ENCODE results near the gene RCE1.

Gene RCE1

DNA sequence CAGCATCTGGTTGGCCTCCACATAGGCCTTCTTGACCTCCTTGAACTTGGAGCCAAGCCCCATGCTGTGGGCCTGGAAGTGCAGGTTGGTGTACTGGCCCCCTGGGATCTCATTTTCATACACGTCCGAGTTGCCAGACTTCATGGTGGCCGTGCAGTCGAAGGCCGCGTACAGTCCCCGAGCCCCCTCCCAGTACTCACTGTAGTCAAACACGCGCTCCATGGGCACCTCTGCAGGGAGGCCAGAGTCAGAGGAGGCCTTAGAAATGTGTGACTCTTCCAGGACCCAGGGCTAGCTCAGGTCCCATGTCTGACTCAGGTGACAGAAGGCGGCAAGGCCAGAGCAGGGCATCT lies 7.0 kb downstream of the RCE1 start:
- POLR2A ChIA-PET = no interaction called here
- H3K4me1 ChIP-seq (ENCODE audit: control insufficient read depth, insufficient read depth, low read length) = no peaks in the 10 kb centered on the region
- no peak overlapping the region for H3K4me3 ChIP-seq (ENCODE audit: low read depth, low read length)
- H3K36me3 ChIP-seq (ENCODE audit: control insufficient read depth in 2 of 2, insufficient read depth in 1 of 2, low read length in 2 of 2) = peaks cover 0 to 52% of the 10 kb centered on the region in 2 experiments; a peak in 1 of 3 replicates
- CTCF ChIA-PET = no interaction called here
- no peaks in the 10 kb centered on the region for H3K9me3 ChIP-seq (ENCODE audit: control insufficient read depth, insufficient read depth, low read depth, low read length)
- no peak for TF ChIP-seq ZFP41 (tag by site-specific recombination; IDR thresholded peaks at IDR 0.05; ENCODE audit: borderline replicate concordance)
- TF ChIP-seq ZNF777 (tag by site-specific recombination; IDR thresholded peaks at IDR 0.05; ENCODE audit: borderline replicate concordance) = no peak
- TF ChIP-seq SALL2 (tag by site-specific recombination; IDR thresholded peaks at IDR 0.05; ENCODE audit: borderline replicate concordance) = no peak
- no peak for TF ChIP-seq ZNF747 (tag by site-specific recombination; IDR thresholded peaks at IDR 0.05)
- TF ChIP-seq ZNF10 (tag by site-specific recombination; IDR thresholded peaks at IDR 0.05) = no peak
- TF ChIP-seq, protein P1, sequence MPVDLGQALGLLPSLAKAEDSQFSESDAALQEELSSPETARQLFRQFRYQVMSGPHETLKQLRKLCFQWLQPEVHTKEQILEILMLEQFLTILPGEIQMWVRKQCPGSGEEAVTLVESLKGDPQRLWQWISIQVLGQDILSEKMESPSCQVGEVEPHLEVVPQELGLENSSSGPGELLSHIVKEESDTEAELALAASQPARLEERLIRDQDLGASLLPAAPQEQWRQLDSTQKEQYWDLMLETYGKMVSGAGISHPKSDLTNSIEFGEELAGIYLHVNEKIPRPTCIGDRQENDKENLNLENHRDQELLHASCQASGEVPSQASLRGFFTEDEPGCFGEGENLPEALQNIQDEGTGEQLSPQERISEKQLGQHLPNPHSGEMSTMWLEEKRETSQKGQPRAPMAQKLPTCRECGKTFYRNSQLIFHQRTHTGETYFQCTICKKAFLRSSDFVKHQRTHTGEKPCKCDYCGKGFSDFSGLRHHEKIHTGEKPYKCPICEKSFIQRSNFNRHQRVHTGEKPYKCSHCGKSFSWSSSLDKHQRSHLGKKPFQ (tag by site-specific recombination; IDR thresholded peaks at IDR 0.05) = no peak
- TF ChIP-seq, protein P2, sequence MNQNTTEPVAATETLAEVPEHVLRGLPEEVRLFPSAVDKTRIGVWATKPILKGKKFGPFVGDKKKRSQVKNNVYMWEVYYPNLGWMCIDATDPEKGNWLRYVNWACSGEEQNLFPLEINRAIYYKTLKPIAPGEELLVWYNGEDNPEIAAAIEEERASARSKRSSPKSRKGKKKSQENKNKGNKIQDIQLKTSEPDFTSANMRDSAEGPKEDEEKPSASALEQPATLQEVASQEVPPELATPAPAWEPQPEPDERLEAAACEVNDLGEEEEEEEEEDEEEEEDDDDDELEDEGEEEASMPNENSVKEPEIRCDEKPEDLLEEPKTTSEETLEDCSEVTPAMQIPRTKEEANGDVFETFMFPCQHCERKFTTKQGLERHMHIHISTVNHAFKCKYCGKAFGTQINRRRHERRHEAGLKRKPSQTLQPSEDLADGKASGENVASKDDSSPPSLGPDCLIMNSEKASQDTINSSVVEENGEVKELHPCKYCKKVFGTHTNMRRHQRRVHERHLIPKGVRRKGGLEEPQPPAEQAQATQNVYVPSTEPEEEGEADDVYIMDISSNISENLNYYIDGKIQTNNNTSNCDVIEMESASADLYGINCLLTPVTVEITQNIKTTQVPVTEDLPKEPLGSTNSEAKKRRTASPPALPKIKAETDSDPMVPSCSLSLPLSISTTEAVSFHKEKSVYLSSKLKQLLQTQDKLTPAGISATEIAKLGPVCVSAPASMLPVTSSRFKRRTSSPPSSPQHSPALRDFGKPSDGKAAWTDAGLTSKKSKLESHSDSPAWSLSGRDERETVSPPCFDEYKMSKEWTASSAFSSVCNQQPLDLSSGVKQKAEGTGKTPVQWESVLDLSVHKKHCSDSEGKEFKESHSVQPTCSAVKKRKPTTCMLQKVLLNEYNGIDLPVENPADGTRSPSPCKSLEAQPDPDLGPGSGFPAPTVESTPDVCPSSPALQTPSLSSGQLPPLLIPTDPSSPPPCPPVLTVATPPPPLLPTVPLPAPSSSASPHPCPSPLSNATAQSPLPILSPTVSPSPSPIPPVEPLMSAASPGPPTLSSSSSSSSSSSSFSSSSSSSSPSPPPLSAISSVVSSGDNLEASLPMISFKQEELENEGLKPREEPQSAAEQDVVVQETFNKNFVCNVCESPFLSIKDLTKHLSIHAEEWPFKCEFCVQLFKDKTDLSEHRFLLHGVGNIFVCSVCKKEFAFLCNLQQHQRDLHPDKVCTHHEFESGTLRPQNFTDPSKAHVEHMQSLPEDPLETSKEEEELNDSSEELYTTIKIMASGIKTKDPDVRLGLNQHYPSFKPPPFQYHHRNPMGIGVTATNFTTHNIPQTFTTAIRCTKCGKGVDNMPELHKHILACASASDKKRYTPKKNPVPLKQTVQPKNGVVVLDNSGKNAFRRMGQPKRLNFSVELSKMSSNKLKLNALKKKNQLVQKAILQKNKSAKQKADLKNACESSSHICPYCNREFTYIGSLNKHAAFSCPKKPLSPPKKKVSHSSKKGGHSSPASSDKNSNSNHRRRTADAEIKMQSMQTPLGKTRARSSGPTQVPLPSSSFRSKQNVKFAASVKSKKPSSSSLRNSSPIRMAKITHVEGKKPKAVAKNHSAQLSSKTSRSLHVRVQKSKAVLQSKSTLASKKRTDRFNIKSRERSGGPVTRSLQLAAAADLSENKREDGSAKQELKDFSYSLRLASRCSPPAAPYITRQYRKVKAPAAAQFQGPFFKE (tag by site-specific recombination; IDR thresholded peaks at IDR 0.05; ENCODE audit: borderline replicate concordance) = no peak
- no peak for TF ChIP-seq IKZF3 (tag by site-specific recombination; IDR thresholded peaks at IDR 0.05)
- TF ChIP-seq RBAK (tag by site-specific recombination; IDR thresholded peaks at IDR 0.05) = no peak
- no peak for TF ChIP-seq ZNF138 (tag by site-specific recombination; IDR thresholded peaks at IDR 0.05; ENCODE audit: borderline replicate concordance)
- TF ChIP-seq ZNF785 (tag by site-specific recombination; IDR thresholded peaks at IDR 0.05) = no peak
- no peak for TF ChIP-seq HOXC10 (CRISPR knock-in tag; IDR thresholded peaks at IDR 0.05)
- TF ChIP-seq, protein P3, sequence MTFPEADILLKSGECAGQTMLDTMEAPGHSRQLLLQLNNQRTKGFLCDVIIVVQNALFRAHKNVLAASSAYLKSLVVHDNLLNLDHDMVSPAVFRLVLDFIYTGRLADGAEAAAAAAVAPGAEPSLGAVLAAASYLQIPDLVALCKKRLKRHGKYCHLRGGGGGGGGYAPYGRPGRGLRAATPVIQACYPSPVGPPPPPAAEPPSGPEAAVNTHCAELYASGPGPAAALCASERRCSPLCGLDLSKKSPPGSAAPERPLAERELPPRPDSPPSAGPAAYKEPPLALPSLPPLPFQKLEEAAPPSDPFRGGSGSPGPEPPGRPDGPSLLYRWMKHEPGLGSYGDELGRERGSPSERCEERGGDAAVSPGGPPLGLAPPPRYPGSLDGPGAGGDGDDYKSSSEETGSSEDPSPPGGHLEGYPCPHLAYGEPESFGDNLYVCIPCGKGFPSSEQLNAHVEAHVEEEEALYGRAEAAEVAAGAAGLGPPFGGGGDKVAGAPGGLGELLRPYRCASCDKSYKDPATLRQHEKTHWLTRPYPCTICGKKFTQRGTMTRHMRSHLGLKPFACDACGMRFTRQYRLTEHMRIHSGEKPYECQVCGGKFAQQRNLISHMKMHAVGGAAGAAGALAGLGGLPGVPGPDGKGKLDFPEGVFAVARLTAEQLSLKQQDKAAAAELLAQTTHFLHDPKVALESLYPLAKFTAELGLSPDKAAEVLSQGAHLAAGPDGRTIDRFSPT (tag by site-specific recombination; IDR thresholded peaks at IDR 0.05) = no peak
- TF ChIP-seq ZNF354C (tag by site-specific recombination; IDR thresholded peaks at IDR 0.05; ENCODE audit: borderline replicate concordance, low read depth) = no peak
- no peak for TF ChIP-seq ZNF596 (tag by site-specific recombination; IDR thresholded peaks at IDR 0.05)
- TF ChIP-seq ZNF404 (tag by site-specific recombination; IDR thresholded peaks at IDR 0.05) = no peak
- TF ChIP-seq ZNF19 (tag by site-specific recombination; IDR thresholded peaks at IDR 0.05; ENCODE audit: low read depth) = no peak
- no peak for TF ChIP-seq ZNF394 (tag by site-specific recombination; IDR thresholded peaks at IDR 0.05; ENCODE audit: borderline replicate concordance)
- H3K27ac ChIP-seq (ENCODE audit: extremely low read depth, low read depth, low read length) = no peak overlapping the region
